Fibroblast of lung (primary cell): ENCODE data around the gene UCP2. TPM values are rescaled to one million over a fixed set of nuclear protein-coding genes. Genes with fewer than 3 reads are reported as not detected.

Experiments
- DNase-seq, 2 donors: peaks; one replicate each; pipeline versions ENCODE4 v3.0.0 to v3.0.0-alpha.2; 2010; ENCODE audit warnings: low read depth in 2 of 2
- H2AFZ ChIP-seq: 2 replicates; pipeline ENCODE4 v1.5.1; 2012; ENCODE audit warnings: low read length, control low read depth, inconsistent platforms
- H3K27ac ChIP-seq: 2 replicates; pipeline ENCODE4 v1.5.1; 2011; ENCODE audit warnings: low read length, control low read depth; ENCODE audit not compliant: insufficient read depth
- H3K27me3 ChIP-seq: 2 replicates; pipeline ENCODE4 v1.5.1; 2011; ENCODE audit warnings: mild to moderate bottlenecking, low read length; ENCODE audit not compliant: control insufficient read depth, insufficient read depth
- H3K36me3 ChIP-seq: 2 replicates; pipeline ENCODE4 v1.5.1; 2011; ENCODE audit warnings: low read length; ENCODE audit not compliant: control insufficient read depth, insufficient read depth
- H3K4me1 ChIP-seq: 2 replicates; pipeline ENCODE4 v1.5.1; 2011; ENCODE audit warnings: low read length; ENCODE audit not compliant: control insufficient read depth, insufficient read depth; ENCODE audit errors: extremely low read depth
- H3K4me2 ChIP-seq: 2 replicates; pipeline ENCODE4 v1.5.1; 2011; ENCODE audit warnings: low read length, control low read depth; ENCODE audit not compliant: insufficient read depth; ENCODE audit errors: extremely low read depth
- H3K4me3 ChIP-seq, 4 experiments: fragments of 200-600 bp in 1 of 4; sonication (generic) in 1 of 4; replicated peaks in 1 of 4; 2 replicates each; pipeline ENCODE4 v1.5.1; 2011 to 2016; ENCODE audit warnings: low read length in 4 of 4, low read depth in 3 of 4, mild to moderate bottlenecking in 3 of 4, control low read depth in 2 of 4, inconsistent platforms in 1 of 4, mixed read lengths in 1 of 4; ENCODE audit not compliant: insufficient read depth in 1 of 4; ENCODE audit errors: control extremely low read depth in 1 of 4
- H3K79me2 ChIP-seq: 2 replicates; pipeline ENCODE4 v1.5.1; 2012; ENCODE audit warnings: mild to moderate bottlenecking, low read length, inconsistent platforms; ENCODE audit not compliant: control insufficient read depth, insufficient read depth
- H3K9ac ChIP-seq: 2 replicates; pipeline ENCODE4 v1.5.1; 2011; ENCODE audit warnings: mild to moderate bottlenecking, low read length, control low read depth; ENCODE audit not compliant: insufficient read depth
- H3K9me3 ChIP-seq: 2 replicates; pipeline ENCODE4 v1.5.1; 2012; ENCODE audit warnings: low read depth, low read length; ENCODE audit not compliant: control insufficient read depth, insufficient read depth
- H4K20me1 ChIP-seq: 2 replicates; pipeline ENCODE4 v1.5.1; 2011; ENCODE audit warnings: low read length; ENCODE audit not compliant: control insufficient read depth, insufficient read depth; ENCODE audit errors: extremely low read depth
- EZH2 ChIP-seq: IDR thresholded peaks from 2 replicates; pipeline ENCODE4 v1.5.1; 2012; ENCODE audit warnings: low read length, control low read depth, mild to moderate bottlenecking; ENCODE audit errors: missing control alignments
- polyA plus RNA-seq, 2 donors: library from polyadenylated mRNA; depleted of rRNA in 1 of 2; stranded (reverse) in 1 of 2; unstranded in 1 of 2; fragments of >200 nt; gene quantifications; 2 replicates each; pipeline ENCODE4 v1.2.1, GENCODE V29; 2011 to 2012; ENCODE audit warnings: missing spikeins in 1 of 2
- total RNA-seq: library from RNA; depleted of rRNA; stranded (reverse); fragments of >200 nt; gene quantifications from 2 replicates; pipeline ENCODE4 v1.2.1, GENCODE V29; 2014
- TF ChIP-seq, protein P1 (sequence below), 2 donors: IDR thresholded peaks in 1 of 2; conservative IDR thresholded peaks in 1 of 2; 1 replicate in 1 of 2; 2 replicates in 1 of 2; pipeline ENCODE4 v1.5.1; 2011 to 2012; ENCODE audit warnings: low read length in 2 of 2, control low read depth in 1 of 2, inconsistent platforms in 1 of 2, low read depth in 1 of 2, mild to moderate bottlenecking in 1 of 2

UCP2 gene
- total and polyA plus RNA-seq, 2 donors (not counting 1 experiment from before 2014, with no cell fraction given), result 4.8 to 11.5 TPM

DNA sequence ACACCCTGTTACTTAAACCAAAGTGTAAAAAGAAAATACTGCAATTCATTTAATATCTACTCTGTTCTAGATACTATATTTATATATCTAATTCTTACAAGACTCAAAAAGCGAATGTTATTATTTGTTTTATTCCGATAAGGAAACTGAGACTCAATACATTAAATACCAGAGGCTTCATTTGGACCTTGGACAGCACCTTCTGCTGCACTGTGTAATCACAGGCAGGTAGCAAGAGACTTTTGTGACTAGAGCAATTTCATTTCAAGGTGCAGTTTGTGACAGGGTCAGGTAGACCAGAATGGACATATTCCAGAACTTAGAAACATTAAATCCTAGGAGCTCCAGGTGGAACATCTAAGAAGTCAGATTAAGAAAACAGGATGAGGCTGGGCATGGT lies 53.3 kb downstream of the UCP2 start:
- DNase-seq, result no peak
- no peak overlapping the region for H3K27ac ChIP-seq
- TF ChIP-seq, protein P1, sequence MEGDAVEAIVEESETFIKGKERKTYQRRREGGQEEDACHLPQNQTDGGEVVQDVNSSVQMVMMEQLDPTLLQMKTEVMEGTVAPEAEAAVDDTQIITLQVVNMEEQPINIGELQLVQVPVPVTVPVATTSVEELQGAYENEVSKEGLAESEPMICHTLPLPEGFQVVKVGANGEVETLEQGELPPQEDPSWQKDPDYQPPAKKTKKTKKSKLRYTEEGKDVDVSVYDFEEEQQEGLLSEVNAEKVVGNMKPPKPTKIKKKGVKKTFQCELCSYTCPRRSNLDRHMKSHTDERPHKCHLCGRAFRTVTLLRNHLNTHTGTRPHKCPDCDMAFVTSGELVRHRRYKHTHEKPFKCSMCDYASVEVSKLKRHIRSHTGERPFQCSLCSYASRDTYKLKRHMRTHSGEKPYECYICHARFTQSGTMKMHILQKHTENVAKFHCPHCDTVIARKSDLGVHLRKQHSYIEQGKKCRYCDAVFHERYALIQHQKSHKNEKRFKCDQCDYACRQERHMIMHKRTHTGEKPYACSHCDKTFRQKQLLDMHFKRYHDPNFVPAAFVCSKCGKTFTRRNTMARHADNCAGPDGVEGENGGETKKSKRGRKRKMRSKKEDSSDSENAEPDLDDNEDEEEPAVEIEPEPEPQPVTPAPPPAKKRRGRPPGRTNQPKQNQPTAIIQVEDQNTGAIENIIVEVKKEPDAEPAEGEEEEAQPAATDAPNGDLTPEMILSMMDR (conservative IDR thresholded peaks at IDR 0.05 in 1 of 2, IDR thresholded peaks at IDR 0.05 in 1 of 2; ENCODE audit: low read depth in 1 of 2, low read length in 2 of 2), result no peak
- TF ChIP-seq EZH2, result no peak

More for the DNA sequence above, 53.3 kb downstream of the UCP2 start:
- no peak overlapping the region for H3K4me3 ChIP-seq
- no peak overlapping the region for H3K9ac ChIP-seq
- H3K36me3 ChIP-seq, result peaks cover 4% of the 10 kb centered on the region
- H3K4me1 ChIP-seq, result no peaks in the 10 kb centered on the region
- no peaks in the 10 kb centered on the region for H3K79me2 ChIP-seq
- H2AFZ ChIP-seq, result no peak overlapping the region
- no peaks in the 10 kb centered on the region for H3K9me3 ChIP-seq
- no peaks in the 10 kb centered on the region for H3K27me3 ChIP-seq
- no peaks in the 10 kb centered on the region for H4K20me1 ChIP-seq
- H3K4me2 ChIP-seq, result no peak overlapping the region

Other genes with a start within 250 kb of the UCP2 start
- 74.2 and 103 TPM in 2 replicates for gene RAB6A, start 221.8 kb downstream of the UCP2 start, total RNA-seq
- 182 and 255 TPM in 2 replicates for gene RAB6A, start 221.8 kb downstream of the UCP2 start, polyA plus RNA-seq
- gene MRPL48, start 195.0 kb downstream of the UCP2 start, total RNA-seq, result 25.4 and 32.9 TPM in 2 replicates
- gene MRPL48, start 195.0 kb downstream of the UCP2 start, polyA plus RNA-seq, result 46.2 and 46.3 TPM in 2 replicates
- gene COA4, start 106.0 kb downstream of the UCP2 start, total RNA-seq, result 64.7 TPM in 2 replicates
- 56.2 and 74.0 TPM in 2 replicates for gene COA4, start 106.0 kb downstream of the UCP2 start, polyA plus RNA-seq
- 9.2 TPM in 2 replicates for gene PAAF1, start 105.8 kb downstream of the UCP2 start, total RNA-seq
- gene PAAF1, start 105.8 kb downstream of the UCP2 start, polyA plus RNA-seq, result 17.5 and 20.0 TPM in 2 replicates
- gene DNAJB13, start 31.8 kb downstream of the UCP2 start, total RNA-seq, result 0.17 TPM in 1 of 2 replicates, not detected in the other
- gene DNAJB13, start 31.8 kb downstream of the UCP2 start, polyA plus RNA-seq, result 0.10 TPM in 1 of 2 replicates, not detected in the other
- gene UCP3, start 26.2 kb upstream of the UCP2 start, total RNA-seq, result 0.26 and 0.33 TPM in 2 replicates
- 0.11 and 0.18 TPM in 2 replicates for gene UCP3, start 26.2 kb upstream of the UCP2 start, polyA plus RNA-seq
- gene C2CD3, start 188.2 kb upstream of the UCP2 start, total RNA-seq, result 6.2 and 8.3 TPM in 2 replicates
- 5.8 and 7.5 TPM in 2 replicates for gene C2CD3, start 188.2 kb upstream of the UCP2 start, polyA plus RNA-seq
- 20.0 and 35.3 TPM in 2 replicates for gene PPME1, start 188.4 kb upstream of the UCP2 start, total RNA-seq
- gene PPME1, start 188.4 kb upstream of the UCP2 start, polyA plus RNA-seq, result 38.8 and 44.0 TPM in 2 replicates